Measurements from ENCODE around the gene FAM117B. TPM values are rescaled to one million over a fixed set of nuclear protein-coding genes. Genes with fewer than 3 reads are reported as not detected.

Gene FAM117B
- total RNA-seq, 1 donor from 2014 or later = 7.2 TPM

DNA sequence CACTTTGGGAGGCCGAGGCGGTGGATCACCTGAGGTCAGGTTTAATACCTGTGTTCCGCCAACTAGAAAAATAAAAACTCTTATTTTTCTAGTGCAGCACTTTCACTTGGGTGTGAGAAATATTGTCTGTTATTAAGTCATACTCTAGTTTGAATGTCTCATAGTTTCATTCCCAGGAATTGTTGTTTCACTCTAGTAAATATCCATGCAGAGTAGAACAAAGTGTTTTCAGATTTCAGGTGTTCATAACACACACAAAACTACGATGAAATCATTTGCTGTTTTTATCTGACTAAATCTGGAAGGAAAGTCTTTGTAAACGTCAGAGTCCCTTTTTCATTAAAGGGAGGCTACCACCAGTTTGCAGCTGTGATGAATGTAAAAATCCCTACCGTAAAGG is 4.0 kb downstream of the FAM117B start:
- no peaks in the 10 kb centered on the region for H3K9me3 Mint-ChIP-seq (ENCODE audit: unreplicated experiment)
- H4K20me1 ChIP-seq (ENCODE audit: insufficient read depth, low read length) = peaks cover 5% of the 10 kb centered on the region

GRCh38 chr2:202639231-202639630 is 4.5 kb downstream of the FAM117B start:
- H3K9me3 Mint-ChIP-seq (ENCODE audit: unreplicated experiment) = no peaks in the 10 kb centered on the region

More for the DNA sequence above, 4.0 kb downstream of the FAM117B start:
- H3K36me3 ChIP-seq (ENCODE audit: insufficient read depth, low read length) = no peaks in the 10 kb centered on the region
- H3K36me3 Mint-ChIP-seq (ENCODE audit: low read depth, unreplicated experiment) = no peaks in the 10 kb centered on the region
- DNase-seq (ENCODE audit: low read depth) (no peak), FAIRE-seq (no peak)
- H3K4me1 ChIP-seq (ENCODE audit: insufficient read depth, low read length) = peaks cover 9% of the 10 kb centered on the region
- no peaks in the 10 kb centered on the region for H3K27me3 ChIP-seq (ENCODE audit: insufficient read depth, low read length)
- H3K4me3 Mint-ChIP-seq (ENCODE audit: unreplicated experiment) = no peak overlapping the region
- no peaks in the 10 kb centered on the region for H3K9me3 ChIP-seq (ENCODE audit: insufficient read depth, low read depth, low read length)
- H3K4me2 ChIP-seq (ENCODE audit: low read length) = no peak overlapping the region
- no peak overlapping the region for H2AFZ ChIP-seq (ENCODE audit: low read depth, low read length)
- no peaks in the 10 kb centered on the region for H3K27me3 Mint-ChIP-seq (ENCODE audit: low read depth, unreplicated experiment)
- TF ChIP-seq CTCF (IDR thresholded peaks at IDR 0.05; ENCODE audit: insufficient read depth, low read depth, low read length) (no peak), EZH2 (IDR thresholded peaks at IDR 0.05; ENCODE audit: insufficient read depth, low read length) (no peak)
- no peak overlapping the region for H3K9ac ChIP-seq (ENCODE audit: low read length)
- H3K79me2 ChIP-seq (ENCODE audit: insufficient read depth, low read length) = no peaks in the 10 kb centered on the region
- no peak overlapping the region for H3K4me3 ChIP-seq (ENCODE audit: insufficient read depth, low read depth, low read length)
- no peak overlapping the region for H3K27ac ChIP-seq (ENCODE audit: low read depth, low read length)
- H3K4me1 Mint-ChIP-seq (ENCODE audit: low read depth, unreplicated experiment) = peaks cover 4% of the 10 kb centered on the region
- no peak overlapping the region for H3K27ac Mint-ChIP-seq (ENCODE audit: unreplicated experiment)

More at GRCh38 chr2:202639231-202639630, 4.5 kb downstream of the FAM117B start:
- Mint-ChIP-seq H3K27ac (ENCODE audit: unreplicated experiment) (no peak overlapping the region), H3K36me3 (ENCODE audit: low read depth, unreplicated experiment) (no peaks in the 10 kb centered on the region), H3K4me3 (ENCODE audit: unreplicated experiment) (no peak overlapping the region), H3K4me1 (ENCODE audit: low read depth, unreplicated experiment) (peaks cover 3% of the 10 kb centered on the region), H3K27me3 (ENCODE audit: low read depth, unreplicated experiment) (no peaks in the 10 kb centered on the region)
- TF ChIP-seq CTCF (IDR thresholded peaks at IDR 0.05; ENCODE audit: insufficient read depth, low read depth, low read length) (no peak), EZH2 (IDR thresholded peaks at IDR 0.05; ENCODE audit: insufficient read depth, low read length) (no peak)
- Histone ChIP-seq H4K20me1 (ENCODE audit: insufficient read depth, low read length) (peaks cover 5% of the 10 kb centered on the region), H3K27ac (ENCODE audit: low read depth, low read length) (no peak overlapping the region), H3K36me3 (ENCODE audit: insufficient read depth, low read length) (no peaks in the 10 kb centered on the region), H3K4me1 (ENCODE audit: insufficient read depth, low read length) (peaks cover 7% of the 10 kb centered on the region), H3K4me2 (ENCODE audit: low read length) (no peak overlapping the region), H2AFZ (ENCODE audit: low read depth, low read length) (no peak overlapping the region), H3K9me3 (ENCODE audit: insufficient read depth, low read depth, low read length) (no peaks in the 10 kb centered on the region), H3K4me3 (ENCODE audit: insufficient read depth, low read depth, low read length) (no peak overlapping the region), H3K9ac (ENCODE audit: low read length) (no peak overlapping the region), H3K27me3 (ENCODE audit: insufficient read depth, low read length) (no peaks in the 10 kb centered on the region), H3K79me2 (ENCODE audit: insufficient read depth, low read length) (no peaks in the 10 kb centered on the region)
- no peak for FAIRE-seq
- no peak for DNase-seq (ENCODE audit: low read depth)
